SKM-1 (cell line): ENCODE measurements around the gene NAT16.
A peak's percentile ranks its signal among the peaks of the same experiment; 100 is the strongest.
"Not testable (repeated sequence)": the region's sequence is repeated elsewhere in the genome, so short reads cannot be mapped to it uniquely, and the experiment has no call there.

Experiments
- DNase-seq: peaks from one replicate; lab custom pipeline; 2025; ENCODE audit not compliant: unreplicated experiment; lab: John Stamatoyannopoulos, UW

Gene NAT16

GRCh38 chr7:101202603-101202918 is 22.5 kb upstream of the NAT16 start:
- no peak for DNase-seq

- DNase-seq: no peak
These were observed 21.9 kb upstream of the NAT16 start for GRCh38 chr7:101201695-101202602.

DNA sequence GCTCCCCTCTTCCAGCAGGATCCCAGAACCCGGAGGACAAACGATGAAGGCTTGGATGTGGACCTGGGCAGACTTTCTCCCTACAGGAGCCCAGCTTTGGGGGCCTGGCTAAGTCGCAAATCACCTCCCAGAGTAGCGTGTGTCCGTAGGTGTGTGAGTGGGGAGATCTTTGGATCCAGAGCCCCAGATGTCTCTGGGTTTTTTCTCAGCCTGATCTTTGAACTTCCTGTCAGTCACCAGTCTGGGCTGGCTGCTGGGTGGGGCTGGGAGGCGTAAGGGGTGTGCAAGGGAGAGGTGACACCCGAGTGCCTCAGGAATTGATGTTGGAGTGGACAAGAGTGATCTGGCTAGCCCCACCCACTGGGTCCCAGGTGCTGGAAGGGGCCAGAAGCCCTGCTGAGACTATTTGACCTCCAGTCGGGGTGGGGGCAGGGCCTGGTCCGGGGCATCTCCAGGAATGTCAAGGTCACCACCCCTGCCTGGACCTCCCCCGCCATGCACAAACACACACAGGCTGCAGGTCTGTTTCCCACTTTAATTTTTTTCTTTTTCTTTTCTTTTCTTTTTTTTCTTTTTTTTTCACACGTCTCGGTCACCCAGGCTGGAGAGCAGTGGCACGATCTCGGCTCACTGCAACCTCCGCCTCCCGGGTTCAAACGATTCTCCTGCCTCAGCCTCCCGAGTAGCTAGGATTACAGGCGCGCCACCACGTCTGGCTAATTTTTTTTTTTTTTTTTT is 20.9 kb upstream of the NAT16 start, which contains the start of gene MOGAT3:
TSS of gene MOGAT3 (minus strand) at position 175 of the 738 bp plus-strand sequence. CDS start 182 bp downstream, outside the sequence.
- no peak for DNase-seq

GRCh38 chr7:101200504-101200861 is 20.4 kb upstream of the NAT16 start:
- DNase-seq: no peak

DNA sequence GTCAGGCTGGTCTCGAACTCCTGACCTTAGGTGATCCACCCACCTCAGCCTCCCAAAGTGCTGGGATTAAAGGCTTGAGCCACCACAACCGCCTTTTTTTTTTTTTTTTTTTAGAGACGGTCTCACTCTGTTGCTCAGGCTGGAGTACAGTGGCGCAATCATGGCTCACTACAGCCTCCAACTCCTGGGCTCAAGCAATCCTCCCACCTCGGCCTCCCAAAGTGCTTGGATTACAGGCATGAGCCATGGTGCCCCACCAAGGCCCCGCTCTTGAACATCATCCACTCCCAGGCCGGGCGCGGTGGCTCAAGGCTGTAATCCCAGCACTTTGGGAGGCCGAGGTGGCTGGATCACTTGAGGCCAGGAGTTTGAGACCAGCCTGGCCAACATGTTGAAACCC is 19.4 kb upstream of the NAT16 start:
- not testable (repeated sequence) for DNase-seq

DNA sequence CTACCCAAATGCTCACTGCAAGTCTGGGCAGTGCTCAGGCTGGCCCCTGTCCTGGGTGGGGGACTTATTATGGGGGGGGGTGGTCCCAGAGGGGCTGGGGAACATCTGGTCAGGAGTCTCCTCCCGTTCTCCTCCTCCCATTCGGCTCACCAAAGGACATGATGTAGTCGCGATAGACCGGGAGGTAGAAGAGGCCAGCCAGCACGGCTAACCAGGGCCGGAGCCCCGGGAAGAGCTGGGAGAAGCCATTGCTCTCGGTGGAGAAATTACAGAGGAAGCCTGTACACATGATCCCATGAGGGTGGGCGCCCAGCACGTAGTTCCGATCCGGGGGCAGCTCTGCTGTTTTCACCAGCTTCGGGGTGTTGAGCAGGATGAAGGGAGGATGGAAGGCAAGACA is 18.4 kb upstream of the NAT16 start:
- no peak for DNase-seq

- no peak for DNase-seq
These were observed 17.9 kb upstream of the NAT16 start for GRCh38 chr7:101197991-101198390.

GRCh38 chr7:101195884-101196283 is 15.8 kb upstream of the NAT16 start:
- DNase-seq: no peak

DNA sequence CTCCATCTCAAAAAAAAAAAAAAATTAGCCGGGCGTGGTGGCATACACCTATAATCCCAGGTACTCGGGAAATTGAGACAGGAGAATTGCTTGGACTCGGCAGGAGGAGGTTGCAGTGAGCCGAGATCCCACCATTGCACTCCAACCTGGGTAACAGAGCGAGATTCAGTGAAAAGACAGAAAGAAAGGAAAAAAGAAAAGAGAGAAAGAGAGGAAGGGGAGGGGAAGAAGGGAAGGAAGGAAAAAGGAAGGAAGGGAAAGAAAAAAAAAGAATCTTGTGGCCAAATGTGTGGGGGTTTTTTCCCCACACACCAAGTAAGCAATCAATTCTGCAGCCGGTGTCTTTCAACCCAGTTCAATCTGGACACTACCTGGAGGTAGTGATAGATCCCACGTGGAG is 9.0 kb upstream of the NAT16 start:
- DNase-seq: no peak

- peak; percentile 17 for DNase-seq
These were observed 6.8 kb upstream of the NAT16 start for GRCh38 chr7:101186844-101187428.

DNA sequence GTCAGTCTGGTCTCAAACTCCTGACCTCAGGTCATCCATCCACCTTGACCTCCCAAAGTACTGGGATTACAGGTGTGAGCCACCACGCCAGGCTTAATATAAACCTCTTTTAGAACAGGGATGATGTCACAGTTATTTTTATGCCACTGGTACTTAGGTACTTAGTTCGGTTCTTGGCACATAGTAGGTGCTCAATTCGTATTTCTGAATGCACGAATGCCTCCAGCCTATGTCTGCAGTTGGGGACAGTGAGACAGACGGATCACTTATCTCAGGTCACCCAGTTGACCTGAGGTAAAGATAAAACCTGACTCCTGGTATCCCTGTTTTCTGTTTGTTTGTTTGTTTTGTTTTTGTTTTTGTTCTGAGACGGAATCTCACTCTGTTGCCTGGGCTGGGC is 6.1 kb upstream of the NAT16 start:
- DNase-seq: no peak

DNA sequence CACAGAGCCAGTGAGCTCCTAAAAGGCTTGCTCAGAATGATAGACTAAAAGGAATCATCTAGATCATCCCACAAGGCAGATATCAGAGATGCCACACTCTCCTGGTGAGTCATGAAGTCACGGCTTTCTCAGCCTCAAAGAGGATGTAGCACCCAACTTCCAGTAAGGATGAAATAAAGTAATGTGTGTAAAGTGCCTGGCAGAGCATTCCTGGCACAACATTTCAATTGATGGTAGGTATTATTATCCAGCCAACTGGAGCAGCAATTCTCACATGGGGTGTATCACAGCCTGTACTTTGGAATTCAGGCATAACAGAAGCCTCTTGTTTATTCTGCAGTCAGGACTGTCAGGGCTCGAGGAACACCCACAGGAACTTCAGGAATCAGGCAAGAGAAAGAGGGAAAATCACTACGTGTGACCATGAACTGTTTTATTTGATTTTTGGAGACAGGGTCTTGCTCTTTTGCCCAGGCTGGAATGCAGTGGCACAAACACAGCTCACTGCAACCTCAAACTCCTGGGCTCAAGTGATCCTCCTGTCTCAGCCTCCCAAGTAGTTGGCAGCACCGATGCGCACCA is 5.3 kb upstream of the NAT16 start:
- DNase-seq: no peak

- DNase-seq: no peak
These were observed 380 bp downstream of the NAT16 start for GRCh38 chr7:101179713-101180112.

GRCh38 chr7:101179117-101179516 is 976 bp downstream of the NAT16 start:
- no peak for DNase-seq

DNA sequence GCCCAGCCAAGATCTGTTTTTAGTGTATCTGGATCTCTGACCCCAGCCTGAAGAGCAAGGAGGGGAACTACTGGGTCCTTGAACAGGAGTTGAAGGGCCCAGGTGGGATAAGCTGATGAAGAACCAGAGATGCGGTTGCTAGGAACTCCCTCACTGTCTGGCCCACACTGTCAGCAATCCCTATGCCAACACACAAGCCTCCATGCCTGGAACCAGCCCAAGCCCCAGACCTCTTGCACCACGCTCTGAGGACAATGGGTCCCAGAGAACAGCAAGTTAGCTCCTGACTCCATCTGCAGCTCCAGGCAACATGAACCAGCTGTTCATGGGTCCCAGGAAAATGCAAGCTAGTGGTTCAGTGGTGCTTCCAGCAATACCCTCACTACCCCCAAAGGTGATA is 2.4 kb downstream of the NAT16 start:
- DNase-seq: no peak

DNA sequence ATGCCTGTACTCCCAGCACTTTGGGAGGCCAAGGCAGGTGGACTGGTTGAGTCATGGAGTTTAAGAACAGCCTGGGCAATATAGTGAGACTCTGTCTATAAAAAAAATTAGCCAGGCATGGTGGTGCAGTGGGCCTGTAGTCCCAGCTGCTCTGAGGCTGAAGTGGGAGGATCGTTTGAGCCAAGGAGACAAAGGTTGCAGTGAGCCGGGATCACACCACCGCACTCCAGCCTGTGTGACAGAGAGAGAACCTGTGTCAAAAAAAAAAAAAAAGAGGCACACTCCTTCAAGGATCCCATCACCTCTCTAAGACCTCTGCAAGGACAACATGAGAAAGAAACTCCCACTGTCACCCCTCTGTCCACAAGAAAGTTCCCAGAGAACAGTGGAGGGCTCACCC is 4.4 kb downstream of the NAT16 start:
- no peak for DNase-seq

DNA sequence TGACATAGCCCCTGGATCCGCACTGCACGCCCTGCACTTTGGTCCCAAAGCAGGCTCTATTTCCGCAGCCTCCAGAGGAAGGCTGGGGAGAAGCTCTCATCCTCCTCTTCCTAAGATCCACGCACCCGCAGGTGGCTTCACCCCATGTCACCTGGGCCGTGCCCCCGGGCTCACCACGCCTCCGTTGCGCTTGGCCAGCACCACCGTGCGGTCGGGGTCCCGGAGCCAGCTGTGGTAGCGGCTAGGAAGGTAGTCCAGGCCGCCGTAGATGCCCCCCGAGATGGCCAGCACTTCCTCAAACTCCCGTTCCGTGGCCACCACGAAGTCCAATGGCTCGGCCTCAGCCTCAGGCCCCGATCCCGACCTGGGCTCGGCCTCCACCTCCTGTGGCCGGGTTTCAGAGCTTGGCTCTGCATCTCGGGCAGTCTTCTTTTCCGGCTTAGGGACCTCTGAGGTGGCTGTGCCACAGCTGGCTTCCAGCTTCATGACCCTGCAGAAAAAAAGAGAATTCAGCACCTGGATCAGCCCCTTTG is 5.7 kb downstream of the NAT16 start:
- no peak for DNase-seq

DNA sequence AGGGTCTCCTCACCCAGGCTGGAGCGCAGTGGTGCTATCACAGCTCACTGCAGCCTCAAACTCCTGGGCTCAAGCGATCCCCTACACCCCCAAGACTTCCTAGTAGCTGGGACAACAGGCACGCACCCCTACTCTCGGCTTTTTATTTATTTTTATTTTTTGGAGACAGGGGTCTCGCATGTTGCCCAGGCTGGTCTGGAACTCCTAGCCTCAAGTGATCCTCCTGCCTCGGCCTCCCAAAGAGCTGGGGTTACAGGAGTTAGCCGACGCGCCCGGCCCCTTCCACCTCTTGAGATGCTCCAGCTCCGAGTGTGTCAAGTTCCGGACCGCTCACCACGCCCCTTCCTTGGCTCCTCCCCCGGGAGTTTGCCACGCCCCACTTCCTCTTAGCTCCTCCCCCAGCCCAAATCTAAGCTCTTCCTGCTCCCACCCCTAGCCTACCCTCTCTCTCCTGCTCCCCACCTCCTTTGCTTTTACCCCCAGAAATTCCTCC is 6.3 kb downstream of the NAT16 start:
- no peak for DNase-seq

DNA sequence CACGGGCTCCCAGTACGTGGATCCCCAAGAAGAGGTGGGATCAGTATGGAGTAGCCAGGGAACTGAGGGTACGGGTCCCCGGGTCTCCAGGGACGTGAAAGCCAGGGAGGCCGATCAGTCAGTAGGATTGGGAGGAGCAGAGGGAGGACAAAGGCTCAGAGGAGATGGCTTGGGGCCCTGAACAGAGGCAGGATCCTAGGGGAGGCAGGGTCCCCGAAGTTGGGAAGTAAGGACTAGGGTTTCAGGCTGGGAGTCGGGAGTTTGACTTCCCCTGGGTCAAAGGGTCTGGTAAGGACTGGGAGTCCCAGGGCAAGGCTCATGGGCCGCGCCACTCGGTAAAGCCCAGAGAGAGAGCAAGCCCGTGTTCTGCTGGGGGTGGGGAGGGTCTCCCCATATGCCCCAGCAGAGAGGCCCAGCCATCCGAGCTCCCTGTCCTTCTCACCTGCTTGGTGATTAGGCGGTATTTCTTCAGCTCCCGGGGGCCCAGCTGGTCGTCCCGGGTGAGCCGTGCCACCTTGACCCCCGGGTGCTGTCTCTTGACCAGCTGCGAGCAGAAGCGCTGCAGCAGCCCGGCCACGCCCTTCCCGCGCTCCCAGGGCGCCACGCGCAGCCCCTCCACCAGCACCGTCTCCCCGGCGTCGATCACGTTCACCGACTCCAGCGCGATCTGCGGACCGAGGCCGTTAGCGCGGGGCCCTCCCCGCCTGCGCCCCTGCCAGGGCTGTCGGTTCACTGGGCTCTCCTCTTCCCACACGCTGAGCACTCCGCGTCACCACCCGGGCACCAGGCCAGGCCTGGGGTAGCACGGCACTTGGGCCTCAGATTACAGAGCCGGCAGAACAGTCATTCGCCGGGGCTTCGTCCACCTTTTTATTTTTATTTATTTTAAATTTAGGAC is 7.0 kb downstream of the NAT16 start:
- no peak for DNase-seq
